GM12891 (cell line): Measurements from ENCODE around the gene NPC1L1.

Experiments used
- DNase-seq: peaks from one replicate; pipeline ENCODE4 v3.0.0; 2011; ENCODE audit warnings: low spot score; ENCODE audit not compliant: insufficient read length
- FAIRE-seq: peaks from 2 replicates; lab custom pipeline; 2011; peaks lifted over from hg19 to GRCh38; lab: Jason Lieb, UNC
- PAX5 ChIP-seq: IDR thresholded peaks from 2 replicates; pipeline ENCODE4 v1.6.1; 2011; ENCODE audit warnings: low read length, moderate library complexity, mild to moderate bottlenecking; ENCODE audit not compliant: insufficient read depth, severe bottlenecking
- POLR2A ChIP-seq: IDR thresholded peaks from 2 replicates; pipeline ENCODE4 v1.6.1; 2011; ENCODE audit warnings: low read depth, low read length, control low read depth
- POLR2AphosphoS5 ChIP-seq: IDR thresholded peaks from 2 replicates; pipeline ENCODE4 v1.6.1; 2011; ENCODE audit warnings: low read depth, low read length, control low read depth
- POU2F2 ChIP-seq: IDR thresholded peaks from 2 replicates; pipeline ENCODE4 v1.6.1; 2011; ENCODE audit warnings: low read depth, mild to moderate bottlenecking, control low read depth, low read length, moderate library complexity
- SPI1 ChIP-seq: IDR thresholded peaks from 2 replicates; pipeline ENCODE4 v1.6.1; 2011; ENCODE audit warnings: low read depth, low read length, control low read depth
- TAF1 ChIP-seq: IDR thresholded peaks from 2 replicates; pipeline ENCODE4 v1.6.1; 2011; ENCODE audit warnings: low read depth, low read length, control low read depth

NPC1L1 gene

DNA sequence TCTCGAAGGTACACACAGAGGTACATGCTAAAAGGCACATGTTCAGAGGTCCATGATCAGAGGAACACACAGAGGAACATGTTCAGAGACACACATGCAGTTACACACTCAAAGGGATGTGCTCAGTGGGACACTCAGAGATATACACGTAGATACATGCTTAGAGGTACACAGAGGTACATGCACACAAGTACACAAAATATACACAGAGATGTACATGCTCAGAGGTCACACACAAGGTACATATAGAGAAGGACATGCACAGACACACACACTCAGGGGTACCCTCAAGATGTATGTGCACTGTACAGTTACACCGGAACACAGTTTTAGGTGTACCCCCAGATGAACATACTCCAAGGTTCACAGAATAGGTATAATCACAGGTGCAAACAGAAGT is 18.8 kb downstream of the NPC1L1 start:
- DNase-seq (no peak), FAIRE-seq (no peak)
- no peak for TF ChIP-seq POLR2AphosphoS5
- no peak for TF ChIP-seq SPI1
- TF ChIP-seq POU2F2: no peak
- TF ChIP-seq PAX5: no peak

- FAIRE-seq: no peak
- no peak for DNase-seq
- TF ChIP-seq POU2F2 (no peak), POLR2AphosphoS5 (no peak), POLR2A (no peak), PAX5 (no peak), SPI1 (no peak), TAF1 (no peak)
These were observed 19.6 kb downstream of the NPC1L1 start for GRCh38 chr7:44521347-44522095.

GRCh38 chr7:44520574-44520973 is 20.6 kb downstream of the NPC1L1 start:
- DNase-seq: no peak
- no peak for TF ChIP-seq SPI1
- TF ChIP-seq POLR2A: no peak
- no peak for TF ChIP-seq POLR2AphosphoS5
- no peak for TF ChIP-seq POU2F2
- TF ChIP-seq PAX5: no peak
- no peak for TF ChIP-seq TAF1
- no peak for FAIRE-seq

DNA sequence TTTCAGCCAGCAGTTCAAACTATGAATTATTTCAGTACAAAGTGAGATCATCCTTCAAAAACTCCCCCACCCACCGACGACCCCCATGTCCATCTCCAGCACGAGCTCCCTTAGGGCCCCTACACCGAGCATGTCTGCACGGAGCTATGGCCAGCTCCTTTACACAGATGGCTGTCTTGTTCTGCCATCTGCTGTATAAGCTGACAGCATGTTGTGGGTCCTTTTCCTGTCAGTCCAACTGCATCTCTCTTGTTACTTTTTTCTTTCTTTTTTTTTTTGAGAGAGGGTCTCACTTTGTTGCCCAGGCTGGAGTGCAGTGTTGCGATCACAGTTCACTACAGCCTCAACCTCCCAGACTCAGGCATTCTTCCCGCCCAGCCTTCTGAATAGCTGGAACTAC is 21.6 kb downstream of the NPC1L1 start:
- DNase-seq (no peak), FAIRE-seq (no peak)
- no peak for TF ChIP-seq TAF1
- TF ChIP-seq PAX5: no peak
- TF ChIP-seq POLR2A: no peak
- TF ChIP-seq POU2F2: no peak

DNA sequence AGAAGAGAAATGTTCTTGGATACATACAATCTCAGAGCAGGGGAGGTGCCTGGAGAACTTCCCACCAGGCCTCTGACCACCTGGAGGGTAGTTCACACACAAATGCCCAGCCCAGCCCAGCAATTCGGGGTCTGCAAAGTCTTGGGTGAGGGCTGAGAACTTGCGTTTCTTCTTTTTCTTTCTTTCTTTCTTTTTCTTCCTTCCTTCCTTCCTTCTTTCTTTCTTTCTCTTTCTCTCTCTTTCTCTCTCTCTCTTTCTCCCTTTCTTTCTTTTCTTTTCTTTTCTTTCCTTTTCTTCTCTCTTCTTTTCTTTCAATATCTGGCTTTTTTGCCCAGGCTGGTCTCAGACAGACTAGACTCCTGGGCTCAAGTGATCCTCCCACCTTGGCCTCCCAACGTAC is 22.4 kb downstream of the NPC1L1 start:
- FAIRE-seq: no peak
- no peak for TF ChIP-seq TAF1

DNA sequence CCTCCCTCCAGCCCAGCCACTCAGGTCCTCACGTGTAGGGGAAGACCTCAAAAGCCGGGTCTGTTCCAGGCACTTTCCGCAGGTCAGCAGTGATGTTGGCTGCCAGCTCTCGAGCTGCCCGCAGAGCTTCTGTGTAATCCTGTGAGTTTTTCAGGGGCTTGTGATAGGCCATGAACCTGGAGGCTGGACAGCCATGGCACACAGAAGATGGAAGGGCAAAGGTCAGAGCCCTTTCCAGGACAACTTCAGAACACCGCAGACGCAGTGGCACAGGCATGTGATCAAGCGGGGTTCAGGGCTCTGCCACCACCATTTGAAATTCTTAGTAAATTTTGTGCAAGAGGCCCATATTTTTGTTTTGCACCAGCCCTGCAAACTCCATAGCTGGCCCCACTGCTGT is 24.0 kb downstream of the NPC1L1 start:
- DNase-seq: no peak
- TF ChIP-seq POLR2A (no peak), POLR2AphosphoS5 (no peak), TAF1 (no peak), SPI1 (no peak), PAX5 (no peak), POU2F2 (no peak)
- no peak for FAIRE-seq

More for the DNA sequence above, 22.4 kb downstream of the NPC1L1 start:
- DNase-seq: no peak

DNA sequence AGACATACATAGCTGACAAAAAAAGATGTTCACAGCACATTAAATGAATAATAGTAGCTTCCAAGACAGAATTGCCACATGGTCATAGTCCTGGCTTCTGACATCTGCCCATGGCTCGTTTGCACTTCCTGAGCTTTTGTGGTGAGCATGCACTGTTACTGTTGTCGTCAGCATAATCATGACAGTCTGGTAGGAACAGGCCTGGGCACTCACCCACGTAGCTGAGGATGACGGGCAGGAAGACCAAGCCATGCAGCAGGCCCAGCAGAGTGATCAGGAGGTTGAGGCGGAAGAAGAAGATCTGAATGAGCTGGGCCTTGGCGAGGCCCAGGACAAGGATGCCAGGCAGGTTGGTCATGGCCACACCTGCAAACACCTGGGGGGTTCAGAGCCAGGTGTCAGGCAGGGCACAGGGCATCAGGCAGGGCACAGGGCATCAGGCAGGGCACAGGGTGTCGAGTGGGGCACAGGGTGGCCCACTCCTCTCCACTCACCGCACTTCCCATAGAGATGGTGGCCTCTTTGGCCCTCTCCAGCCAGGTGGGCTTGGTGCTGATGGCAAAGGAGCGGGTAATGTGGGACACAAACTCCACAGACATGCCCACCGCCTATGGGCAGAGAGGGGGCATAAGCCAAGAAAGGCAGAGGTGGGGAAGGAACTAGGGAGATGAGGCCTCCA is 25.4 kb downstream of the NPC1L1 start:
- TF ChIP-seq POLR2AphosphoS5 (no peak), POU2F2 (no peak), POLR2A (no peak), PAX5 (no peak), TAF1 (no peak), SPI1 (no peak)
- DNase-seq (no peak), FAIRE-seq (no peak)

GRCh38 chr7:44512736-44513135 is 28.4 kb downstream of the NPC1L1 start:
- DNase-seq (no peak), FAIRE-seq (no peak)
- TF ChIP-seq SPI1 (no peak), POLR2AphosphoS5 (no peak), PAX5 (no peak), POU2F2 (no peak)

DNA sequence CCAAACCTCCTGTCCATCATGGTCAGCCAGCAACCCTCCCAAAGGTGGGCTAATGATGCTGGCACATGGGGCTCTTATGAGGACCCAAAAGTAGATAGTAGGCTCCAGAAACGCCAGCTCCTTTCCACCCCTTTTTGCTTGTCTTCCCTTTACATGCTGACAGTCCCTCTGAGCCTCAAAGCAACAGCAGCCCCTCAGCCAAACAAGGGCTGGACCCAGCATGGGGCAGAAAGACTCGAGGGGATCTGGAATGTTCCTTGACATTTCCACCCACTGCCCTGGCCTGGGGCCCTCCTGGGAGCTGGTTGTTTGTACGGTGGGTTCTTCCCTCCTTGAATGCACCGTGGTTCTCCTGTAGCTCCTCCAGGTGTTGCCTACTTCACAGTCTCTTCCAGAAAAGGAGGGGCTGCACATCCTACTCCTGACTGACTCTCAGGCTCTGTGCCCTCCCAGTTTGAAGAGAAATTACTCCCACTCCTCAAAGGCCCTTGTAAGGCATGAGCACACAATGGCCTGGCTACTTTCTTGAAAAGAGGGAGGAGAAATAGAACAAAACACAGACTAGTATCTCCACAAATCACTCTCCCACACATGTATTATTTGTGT is 29.2 kb downstream of the NPC1L1 start:
- no peak for FAIRE-seq
- no peak for DNase-seq
- TF ChIP-seq PAX5 (no peak), POLR2A (no peak), SPI1 (no peak), TAF1 (no peak), POU2F2 (no peak), POLR2AphosphoS5 (no peak)

DNA sequence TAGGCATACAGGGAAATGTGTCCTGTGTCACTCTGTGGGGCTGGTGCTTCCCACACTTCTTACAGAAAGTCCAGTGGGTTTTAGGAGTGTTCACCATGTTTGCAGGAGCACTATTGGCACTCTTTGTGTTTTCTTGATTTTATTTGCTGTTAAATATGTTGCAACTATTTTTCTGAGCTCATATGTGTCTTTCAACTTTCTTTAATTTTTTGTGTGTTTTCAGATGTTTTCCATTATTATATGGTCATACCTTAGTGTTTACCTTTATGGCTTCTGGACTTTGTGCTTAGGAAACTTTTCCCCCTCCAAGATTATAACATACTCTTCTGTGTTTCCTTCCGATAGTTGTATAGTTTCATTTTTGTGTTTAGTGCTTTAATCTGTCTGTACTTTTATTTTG is 29.9 kb downstream of the NPC1L1 start:
- FAIRE-seq (no peak), DNase-seq (no peak)
- TF ChIP-seq SPI1 (no peak), POLR2A (no peak), POU2F2 (no peak), POLR2AphosphoS5 (no peak), PAX5 (no peak), TAF1 (no peak)
